ENCODE measurements around the gene PEX14.

PEX14 gene

DNA sequence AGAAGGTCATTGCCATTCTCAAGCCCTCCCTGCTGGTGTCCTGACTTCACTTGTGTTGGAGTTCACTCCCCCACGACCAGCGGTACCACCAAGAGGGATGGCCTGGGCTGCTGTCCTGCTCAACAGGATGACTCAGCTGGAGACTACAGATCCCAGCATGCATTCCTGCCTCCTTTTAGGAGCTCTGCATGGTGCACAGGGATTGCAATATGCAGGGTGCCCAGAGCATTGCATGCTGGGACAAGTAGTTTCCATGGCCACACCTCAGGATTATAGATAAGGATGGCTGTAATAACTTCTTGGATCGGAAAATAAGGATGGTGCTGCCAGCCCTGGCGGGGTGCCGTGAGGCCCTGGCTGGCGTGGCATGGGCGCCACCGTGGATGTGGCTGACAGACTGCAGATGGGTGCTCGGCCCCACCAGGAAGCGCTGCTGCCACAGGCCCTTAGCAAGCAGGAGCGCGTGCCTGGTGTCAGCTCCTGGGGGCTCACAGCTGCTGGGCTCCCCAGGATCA lies 171.7 kb downstream of the PEX14 start:
- no peak for DNase-seq (ENCODE audit: low read depth, low spot score)

DNA sequence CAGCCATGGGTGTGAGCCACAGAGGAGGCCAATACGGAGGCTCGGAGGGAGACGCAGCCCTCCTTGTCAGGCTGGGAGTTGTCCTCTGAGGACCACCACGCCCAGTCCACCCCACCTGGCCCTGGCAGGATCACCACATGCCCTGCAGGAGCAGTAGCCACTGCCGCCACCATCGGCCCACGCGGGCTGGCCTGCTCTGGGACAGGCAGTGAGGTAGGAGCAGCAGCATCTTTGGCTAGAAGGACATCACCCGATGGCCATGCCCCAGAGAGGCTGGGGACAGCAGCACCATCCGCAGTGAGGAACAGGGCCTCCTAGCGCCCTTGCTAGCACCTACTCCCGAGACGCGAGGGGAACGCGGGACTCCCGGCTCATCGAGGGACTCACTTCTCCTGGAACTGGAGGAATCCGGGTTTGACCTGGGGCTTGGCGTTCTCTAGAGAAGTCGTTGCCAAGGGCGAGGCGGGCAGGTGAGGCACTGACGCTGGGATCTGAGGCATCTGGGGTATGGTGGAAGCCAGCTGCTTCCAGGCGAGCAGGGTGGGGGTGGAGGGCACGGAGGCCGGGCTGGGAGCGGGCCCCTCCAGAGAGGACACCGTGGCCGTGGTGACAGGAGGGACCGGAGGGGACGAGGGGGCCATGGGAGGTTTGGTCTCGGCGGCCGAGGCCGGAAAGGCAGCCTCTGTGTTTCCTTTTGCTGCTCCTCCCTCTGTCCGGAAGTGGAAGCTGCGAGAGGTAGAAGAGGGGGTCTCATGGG lies 172.8 kb downstream of the PEX14 start:
- no peak for DNase-seq (ENCODE audit: low read depth, low spot score)

DNA sequence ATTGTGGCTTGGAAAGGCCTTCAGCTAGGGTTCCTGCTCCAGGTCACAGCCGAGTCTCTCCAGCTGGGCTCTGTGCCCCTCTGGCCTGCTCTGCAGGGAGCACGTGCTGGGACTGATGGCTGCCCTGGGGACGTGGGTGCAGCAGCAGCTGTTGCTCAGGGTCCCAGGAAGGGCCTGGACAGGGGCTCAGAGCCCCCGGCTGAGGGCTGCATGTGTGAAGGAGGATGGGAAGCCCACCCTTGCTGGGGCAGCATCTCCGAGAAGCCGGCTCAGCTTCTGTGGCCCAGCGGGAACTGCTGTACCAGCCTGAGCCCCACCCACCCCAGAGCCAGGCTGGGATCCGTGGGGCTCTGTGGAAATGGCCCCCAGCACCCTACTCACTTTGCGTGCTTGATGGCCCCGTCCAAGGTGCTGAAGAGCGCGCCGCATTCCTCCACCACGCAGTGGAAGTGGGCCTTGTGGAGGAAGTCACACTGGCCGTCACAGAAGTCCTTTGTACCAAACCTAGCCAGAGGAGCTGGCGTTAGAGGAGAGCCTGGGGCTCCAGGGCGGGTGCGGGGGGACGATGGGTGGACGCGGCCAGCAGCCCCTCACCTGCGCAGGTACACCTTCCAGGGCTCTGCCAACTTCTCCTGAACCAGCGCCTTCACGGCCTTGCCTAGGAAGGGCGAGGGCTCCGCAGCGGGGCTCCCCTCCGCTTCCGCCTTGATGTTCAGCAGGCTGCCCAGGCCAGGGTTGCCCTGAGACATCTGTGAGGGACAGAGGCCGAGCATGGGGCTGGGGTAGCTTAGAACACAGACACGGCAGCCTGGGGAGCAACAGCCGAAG lies 174.2 kb downstream of the PEX14 start:
- no peak for DNase-seq (ENCODE audit: low read depth, low spot score)

DNA sequence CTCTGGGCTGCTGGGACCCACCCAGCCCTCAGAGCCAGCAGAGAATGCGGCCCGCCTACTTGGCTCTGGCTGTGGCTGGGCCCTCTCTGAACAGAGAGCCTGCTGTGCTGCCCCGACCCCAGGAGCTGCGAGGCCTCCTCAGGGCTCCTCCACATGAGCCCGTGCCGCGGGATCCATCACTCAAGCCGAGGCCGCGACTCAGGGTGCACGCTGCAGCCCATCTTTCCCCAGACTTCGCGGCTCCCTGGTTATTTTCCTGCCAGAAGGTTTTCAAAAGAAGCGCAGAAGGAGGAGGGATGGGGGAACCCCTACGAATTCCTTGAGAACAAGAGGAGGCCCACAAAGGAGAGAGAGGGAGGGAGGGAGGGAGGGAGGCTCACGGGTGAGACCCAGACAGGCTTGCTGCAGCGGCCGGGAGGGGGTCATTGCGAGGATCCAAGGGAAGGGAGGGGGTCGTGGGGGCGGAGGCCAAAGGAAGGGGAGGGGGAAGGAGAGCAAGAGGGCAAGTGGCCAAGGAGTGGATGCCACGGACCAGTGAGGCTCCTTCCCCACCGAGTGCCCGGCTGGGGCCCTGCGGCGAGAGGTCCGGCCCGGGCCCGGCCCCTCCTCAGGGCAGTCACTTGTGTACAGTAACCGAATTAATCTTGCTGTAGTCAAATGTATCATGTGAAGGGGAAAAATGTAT lies 174.9 kb downstream of the PEX14 start:
- no peak for DNase-seq (ENCODE audit: low read depth, low spot score)

DNA sequence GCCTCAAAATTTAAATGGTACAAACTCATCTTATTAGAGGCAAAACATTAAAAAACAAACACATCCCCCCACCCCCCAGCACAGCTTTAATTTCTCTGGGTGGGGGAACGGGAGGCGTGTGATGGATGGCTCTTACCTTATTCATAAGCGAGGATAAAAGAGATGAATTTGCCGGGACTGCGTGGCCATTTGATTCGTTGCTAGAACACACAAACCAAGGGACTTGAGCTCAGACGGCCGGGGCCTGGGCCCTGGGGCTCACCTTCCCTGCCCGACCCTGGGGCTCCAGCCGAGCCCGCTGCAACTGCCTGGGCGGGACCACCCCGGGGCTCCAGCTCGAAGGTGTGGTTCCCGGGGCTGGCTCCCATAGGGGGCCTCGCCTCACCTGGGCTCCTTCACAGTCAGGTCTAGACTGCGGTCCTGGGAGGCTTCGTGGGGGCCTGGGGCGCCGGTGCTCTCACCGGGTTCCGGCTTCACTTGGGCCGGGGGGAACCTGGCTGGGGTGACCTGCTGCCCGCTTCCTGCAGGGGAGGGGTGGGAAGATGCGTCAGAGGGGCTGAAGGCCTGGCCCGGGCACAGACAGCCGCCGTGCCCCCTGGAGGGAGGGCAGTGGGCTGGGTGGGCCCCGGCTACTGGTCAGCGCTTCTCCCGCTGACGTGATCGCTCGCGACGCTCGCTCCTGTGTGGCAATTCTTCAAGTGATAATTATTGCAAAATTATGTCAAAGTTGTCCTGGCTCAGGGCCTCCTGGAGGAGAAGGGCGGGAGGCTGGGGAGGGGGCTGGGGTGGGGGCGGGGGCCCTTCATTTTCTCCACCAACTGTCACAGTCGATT lies 176.0 kb downstream of the PEX14 start:
- no peak for DNase-seq (ENCODE audit: low read depth, low spot score)

DNA sequence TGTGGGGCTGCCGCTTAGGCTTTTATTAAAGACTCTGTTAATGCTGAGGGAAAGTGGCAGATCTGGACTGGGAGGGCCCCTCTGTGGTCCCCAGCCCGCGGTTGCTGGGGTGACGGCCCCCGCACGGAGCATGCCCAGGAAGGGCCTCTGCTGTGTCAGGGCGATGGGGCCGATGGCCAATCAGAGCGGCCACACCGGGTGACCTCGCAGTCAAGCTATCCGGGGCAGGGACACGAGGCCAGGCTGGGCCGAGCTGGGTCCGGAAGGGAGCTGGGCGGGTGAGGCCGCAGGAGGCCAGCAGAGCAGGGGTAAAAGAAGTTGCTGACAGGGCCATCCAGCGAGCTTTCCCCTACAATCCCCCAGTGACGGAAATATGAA lies 176.6 kb downstream of the PEX14 start:
- DNase-seq (ENCODE audit: low read depth, low spot score), result no peak

DNA sequence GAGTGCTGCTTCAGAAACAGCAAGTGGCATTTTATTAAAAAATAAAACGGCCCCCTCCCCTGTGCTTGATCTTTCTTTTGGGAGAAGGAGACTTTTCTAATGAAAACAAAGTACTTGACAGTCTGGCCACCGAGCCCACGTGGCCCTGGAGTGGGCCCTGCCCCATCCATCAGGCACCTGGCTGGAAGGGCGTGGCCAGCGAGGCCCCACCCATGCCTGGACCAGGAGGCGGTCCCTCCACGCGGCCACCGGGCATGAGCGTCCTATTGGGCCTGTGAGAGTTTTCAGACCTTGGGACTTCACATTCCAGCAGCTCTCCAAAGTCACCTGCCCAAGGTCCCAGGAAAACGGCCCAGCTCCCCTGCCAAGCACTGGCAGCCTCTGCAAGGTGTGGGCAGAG lies 177.0 kb downstream of the PEX14 start:
- DNase-seq (ENCODE audit: low read depth, low spot score), result no peak

DNA sequence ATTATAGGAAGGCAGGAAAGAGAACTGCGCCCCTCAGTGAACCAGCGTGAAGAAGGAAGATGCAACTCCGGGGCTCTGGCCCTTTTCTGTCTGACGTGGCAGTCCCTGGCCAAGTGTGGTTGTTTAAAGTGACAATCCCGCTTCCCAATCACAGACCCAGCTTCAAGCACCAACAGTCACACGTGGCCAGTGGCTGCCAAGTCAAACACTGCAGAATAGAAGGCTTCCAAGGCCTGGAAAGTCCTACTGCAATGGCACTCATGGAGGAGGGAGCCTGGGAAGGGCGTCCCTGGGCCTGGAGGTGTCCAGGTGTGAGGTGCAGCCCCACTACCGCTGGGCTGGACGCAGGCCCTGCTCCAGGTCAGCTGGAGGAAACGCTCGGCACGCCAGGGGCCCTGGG lies 177.9 kb downstream of the PEX14 start:
- DNase-seq (ENCODE audit: low read depth, low spot score), result no peak

DNA sequence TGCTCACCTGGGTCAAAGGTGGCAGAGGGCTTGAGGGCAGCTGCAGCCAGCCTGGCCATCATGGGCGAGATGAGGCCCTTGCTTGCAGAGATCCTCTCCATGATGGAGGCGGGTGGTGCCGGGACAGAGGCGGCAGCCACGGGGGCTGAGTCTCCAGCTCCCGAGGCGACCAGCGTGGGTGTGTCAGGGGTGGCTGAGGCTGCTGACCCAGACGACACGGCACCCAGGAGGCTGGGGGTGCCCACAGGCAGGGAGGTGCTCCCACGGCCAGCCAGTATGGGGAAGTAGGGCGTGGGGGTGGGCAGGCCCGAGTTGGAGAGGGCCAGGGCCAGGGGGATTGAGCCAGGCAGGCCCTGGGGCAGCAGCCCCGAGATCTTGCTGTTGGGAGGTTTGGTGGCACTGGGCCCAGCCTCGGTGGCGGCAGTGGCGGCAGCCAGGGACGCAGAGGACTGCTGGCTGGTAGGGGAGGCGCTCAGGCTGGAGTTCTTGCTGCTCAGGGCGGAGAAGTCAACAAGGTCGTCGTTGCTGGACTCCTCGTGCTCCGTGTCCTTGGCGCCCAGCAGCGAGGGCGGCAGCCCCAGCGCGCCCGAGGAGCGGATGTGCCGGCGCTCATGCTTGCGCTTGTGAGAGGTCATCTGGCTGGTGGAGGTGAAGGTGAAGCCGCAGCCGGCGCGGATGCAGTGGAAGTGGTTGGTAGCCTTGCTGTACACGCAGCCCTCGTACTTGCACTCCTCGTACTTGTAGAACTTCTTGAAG lies 178.8 kb downstream of the PEX14 start:
- no peak for DNase-seq (ENCODE audit: low read depth, low spot score)

DNA sequence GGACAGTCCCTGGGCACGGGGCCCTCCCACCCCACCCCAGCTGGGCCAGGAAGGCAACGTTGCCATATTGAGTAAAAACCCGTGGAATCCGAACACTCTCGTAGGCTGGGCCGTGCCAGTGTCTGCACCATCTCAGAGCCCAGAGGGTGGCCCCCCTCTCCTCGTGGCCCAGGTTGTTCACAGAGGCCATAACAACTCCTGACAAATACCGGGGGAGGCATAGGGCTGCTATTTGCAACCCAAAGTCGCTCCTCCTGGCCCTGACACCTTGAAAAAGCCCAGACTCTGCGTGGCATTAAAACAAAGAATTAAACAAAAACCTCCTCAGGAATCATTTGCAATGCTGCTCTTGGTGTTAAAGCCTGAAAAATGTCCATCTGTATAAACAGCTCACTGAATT lies 180.3 kb downstream of the PEX14 start:
- no peak for DNase-seq (ENCODE audit: low read depth, low spot score)

DNA sequence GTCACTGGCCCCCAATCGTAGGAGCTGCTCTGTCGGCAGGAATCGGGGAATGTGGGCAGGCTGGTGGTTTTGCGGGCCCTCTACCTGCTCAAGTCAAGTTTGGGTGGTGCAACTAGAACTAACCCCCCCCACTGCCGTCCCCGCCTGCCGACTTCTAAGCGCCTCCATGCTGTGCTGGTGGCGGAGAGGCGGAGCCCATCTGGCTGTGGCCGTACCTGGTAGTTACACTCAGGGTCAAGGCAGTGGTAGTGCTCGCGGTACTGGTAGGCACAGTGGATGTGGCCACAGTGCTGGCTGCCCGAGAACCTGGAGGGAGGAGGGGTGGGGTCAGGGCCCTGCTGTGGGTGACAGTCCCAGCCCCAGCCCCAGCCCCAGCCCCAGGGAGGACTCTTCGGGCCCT lies 181.7 kb downstream of the PEX14 start:
- no peak for DNase-seq (ENCODE audit: low read depth, low spot score)

DNA sequence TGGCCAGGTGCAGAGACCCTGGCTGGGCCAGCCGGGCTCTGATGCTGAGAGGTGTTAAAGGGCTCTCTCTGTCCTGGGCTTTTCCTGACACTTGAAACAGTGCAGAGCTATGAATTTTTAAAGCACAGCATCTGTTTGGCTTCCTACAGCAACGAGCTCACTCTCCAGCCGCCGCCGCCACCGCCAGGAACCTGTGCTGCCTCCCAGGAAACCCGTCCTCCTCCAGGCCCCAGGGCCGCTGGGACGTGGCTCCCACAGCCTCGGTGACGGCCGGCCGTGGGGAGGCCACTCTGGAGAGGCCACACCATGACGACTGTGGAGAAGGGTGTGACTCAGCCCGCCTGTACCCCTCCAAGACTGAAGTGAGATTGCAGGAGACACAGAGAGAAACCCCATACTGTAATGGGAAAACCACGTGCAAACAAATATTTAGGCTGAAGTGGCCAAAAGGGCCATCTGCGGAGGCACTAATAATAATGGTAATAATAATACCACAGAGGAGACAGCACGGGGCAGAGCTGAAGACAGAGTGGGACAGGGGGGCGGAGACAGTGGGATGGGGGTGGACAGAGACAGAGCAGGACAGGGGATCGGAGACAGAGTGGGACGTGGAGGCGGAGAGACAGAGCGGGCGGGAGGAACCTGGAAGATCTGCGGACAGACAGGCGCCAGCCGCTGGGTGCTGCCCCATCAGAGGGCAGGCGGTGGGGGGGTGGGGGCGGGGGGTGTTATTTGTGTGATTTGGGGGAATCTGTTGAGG lies 182.5 kb downstream of the PEX14 start:
- DNase-seq (ENCODE audit: low read depth, low spot score), result no peak

DNA sequence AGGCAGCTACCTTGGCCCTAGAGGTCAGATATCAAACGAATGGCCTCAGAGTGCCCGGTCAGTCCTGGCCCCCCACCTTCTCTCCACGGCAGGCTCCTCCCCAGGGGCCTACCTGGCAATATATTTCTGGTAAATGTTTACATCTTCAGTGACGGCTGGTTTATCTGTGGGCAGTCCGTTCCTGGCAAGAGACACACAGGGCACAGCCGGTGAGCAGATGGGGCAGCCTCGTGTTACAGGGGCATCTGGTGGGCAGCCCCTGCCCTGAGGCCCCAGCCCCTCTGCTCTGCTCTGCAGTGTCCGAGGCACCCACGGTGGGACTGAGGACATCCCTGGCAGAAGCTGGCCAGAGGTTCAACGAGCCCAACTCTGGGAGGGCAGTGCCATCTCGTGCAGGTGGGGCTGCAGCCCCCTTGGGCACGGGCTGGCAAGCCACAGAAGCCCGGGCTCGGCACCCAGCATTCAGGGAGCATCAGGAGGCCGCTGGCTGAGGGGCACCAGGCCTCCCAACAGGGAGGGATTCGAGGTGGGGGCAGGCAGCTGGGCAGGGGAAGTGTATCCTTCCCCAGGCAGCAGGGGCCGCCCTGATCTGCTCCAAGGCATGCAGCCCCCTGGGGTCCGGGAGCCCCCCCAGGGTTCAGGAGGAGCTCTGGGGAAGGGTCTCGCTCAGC lies 183.8 kb downstream of the PEX14 start:
- no peak for DNase-seq (ENCODE audit: low read depth, low spot score)

DNA sequence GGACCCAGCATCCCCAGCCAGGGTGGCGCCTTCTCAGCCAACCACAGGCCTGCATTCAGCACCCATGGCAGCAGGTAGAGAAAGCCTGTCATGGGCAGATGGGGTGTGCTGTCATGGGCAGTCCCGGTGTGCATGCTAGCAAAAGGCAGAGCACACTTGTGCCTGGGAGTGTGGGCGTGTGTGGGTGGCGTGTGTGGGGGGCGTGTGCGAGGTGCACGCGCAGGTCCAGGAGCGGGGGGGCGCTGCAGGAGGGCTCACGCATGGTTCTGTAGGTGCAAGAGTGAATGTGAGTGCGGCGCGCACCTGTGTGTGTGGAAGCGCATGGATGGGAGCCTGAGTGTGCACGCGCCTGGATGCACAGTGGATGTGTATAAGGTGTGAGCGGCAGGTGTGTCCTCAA lies 184.5 kb downstream of the PEX14 start:
- no peak for DNase-seq (ENCODE audit: low read depth, low spot score)

DNA sequence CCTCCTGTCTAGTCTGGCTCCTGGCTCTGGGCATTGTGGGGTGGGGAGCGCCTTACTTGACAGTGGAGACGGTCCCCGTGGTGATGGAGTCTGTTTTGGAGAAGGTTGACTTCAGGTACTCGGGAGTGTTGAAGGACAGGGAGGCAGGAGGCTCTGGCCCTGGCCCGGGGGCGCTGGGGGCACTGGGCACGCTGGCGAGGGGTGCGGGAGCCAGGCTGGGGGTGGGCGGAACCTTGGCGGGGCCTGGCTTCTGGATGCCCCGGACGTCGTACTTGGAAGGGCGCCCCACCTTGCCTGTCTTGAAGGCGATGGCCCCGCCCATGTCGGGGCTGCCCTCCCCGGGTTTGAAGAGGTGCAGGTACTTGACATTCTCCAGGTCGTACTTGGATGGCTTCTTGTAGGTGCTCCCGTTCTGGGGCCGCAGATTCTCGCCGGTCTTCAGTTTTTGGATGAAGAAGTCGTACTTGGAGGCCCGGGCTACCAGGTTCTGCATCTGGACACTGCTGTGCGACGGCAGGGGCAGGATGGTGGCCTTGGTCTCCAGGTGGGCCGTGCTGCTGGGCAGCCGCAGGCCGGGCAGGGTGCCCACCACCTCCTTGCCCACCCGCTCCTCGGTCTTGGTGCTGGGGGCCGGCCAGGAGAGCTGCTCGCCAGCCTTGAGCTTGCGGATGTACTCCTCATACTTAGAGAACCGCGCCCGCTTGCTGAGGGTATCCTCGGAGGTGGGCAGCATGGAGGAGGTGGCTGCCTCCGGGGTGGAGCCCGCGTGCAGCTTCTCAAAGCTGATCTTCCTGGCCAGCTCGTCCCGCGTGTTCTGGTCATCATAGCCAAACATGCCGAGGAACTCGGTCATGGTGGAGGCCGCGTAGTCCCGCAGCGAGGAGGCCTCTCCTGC lies 185.1 kb downstream of the PEX14 start:
- DNase-seq (ENCODE audit: low read depth, low spot score), result no peak

DNA sequence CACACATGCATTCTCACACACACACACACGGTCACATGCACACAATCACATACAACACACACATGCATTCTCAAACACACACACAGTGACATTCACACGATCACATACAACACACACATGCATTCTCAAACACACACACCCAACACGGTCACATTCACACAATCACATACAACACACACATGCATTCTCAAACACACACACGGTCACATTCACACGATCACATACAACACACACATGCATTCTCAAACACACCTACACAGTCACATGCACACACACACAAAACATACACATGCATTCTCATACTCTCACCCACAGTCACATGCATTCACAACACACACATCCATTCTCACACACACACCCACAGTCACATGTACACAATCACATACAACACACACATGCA lies 186.7 kb downstream of the PEX14 start:
- no peak for DNase-seq (ENCODE audit: low read depth, low spot score)

DNA sequence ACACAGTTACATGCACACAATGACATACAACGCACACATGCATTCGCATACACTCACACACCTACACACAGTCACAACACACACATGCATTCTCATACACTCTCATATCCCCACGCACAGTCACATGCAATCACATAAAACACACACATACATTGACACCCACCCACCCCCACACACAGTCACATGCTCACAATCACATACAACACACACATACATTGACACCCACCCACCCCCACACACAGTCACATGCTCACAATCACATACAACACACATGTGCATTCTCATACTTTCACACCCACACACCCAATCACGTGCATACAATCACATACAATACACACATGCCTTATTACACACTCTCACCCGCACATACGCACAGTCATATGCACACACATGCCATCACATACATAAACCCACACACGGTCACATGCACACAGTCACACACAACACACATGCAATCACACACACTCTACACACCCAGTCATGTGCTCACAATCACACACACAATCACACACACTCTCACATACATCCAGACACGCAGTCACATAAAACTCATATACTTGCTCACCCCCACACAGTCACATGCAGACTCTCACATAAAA lies 187.4 kb downstream of the PEX14 start:
- no peak for DNase-seq (ENCODE audit: low read depth, low spot score)
